ENCODE data around the gene MUC20. TPM values are rescaled to one million over a fixed set of nuclear protein-coding genes. Genes with fewer than 3 reads are reported as not detected.
"Not testable (repeated sequence)": the region's sequence is repeated elsewhere in the genome, so short reads cannot be mapped to it uniquely, and the experiment has no call there.

The MUC20 gene
- total and polyA plus RNA-seq, 2 of the 13 experiments (the other 11 are each of a cell fraction or from before 2014, with no cell fraction given) = 0.24 to 0.83 TPM

GRCh38 chr3:195777975-195778374 lies 57.2 kb downstream of the MUC20 start:
- H3K4me1 ChIP-seq (ENCODE audit: insufficient read depth, low read length) = no peaks in the 10 kb centered on the region
- ATAC-seq (no peak; the same call in 2 of the 3 replicates), DNase-seq (ENCODE audit: low spot score) (no peak), FAIRE-seq (no peak)
- no peaks in the 10 kb centered on the region for H4K20me1 ChIP-seq (ENCODE audit: insufficient read depth, low read length)
- no peak overlapping the region for H3K27ac ChIP-seq (ENCODE audit: extremely low read length, insufficient read depth, low read length)
- in situ Hi-C loops (cut with HindIII; ENCODE audit: extremely low pct_ligation_motif_present, low pct_unique_long_range_greater_than_20kb) = no loop called here
- H3K27me3 ChIP-seq (ENCODE audit: control insufficient read depth in 1 of 2, insufficient read depth in 2 of 2, low read length in 2 of 2) = peaks cover 0 to 7% of the 10 kb centered on the region in 2 experiments; a peak in 3 of 5 replicates
- 3% methylated on average over 11 of the region's 11 CpGs for WGBS (ENCODE audit: low lambda C conversion rate)
- H3K79me2 ChIP-seq (ENCODE audit: insufficient read depth, low read length) = no peaks in the 10 kb centered on the region
- ChIA-PET POLR2A (no interaction called here), CTCF (ENCODE audit: low intra/inter-chr PET ratio, low total read pairs) (no interaction called here)
- H3K4me2 ChIP-seq (ENCODE audit: low read depth, low read length) = no peak overlapping the region
- H2AFZ ChIP-seq (ENCODE audit: low read length) = no peak overlapping the region
- no peaks in the 10 kb centered on the region for H3K9me3 ChIP-seq (ENCODE audit: low read length)
- TF ChIP-seq CHD2 (IDR thresholded peaks at IDR 0.05; ENCODE audit: low read depth, low read length) (no peak), ZNF670 (CRISPR knock-in tag; IDR thresholded peaks at IDR 0.05; ENCODE audit: borderline replicate concordance) (no peak), CBX5 (CRISPR knock-in tag; IDR thresholded peaks at IDR 0.05; ENCODE audit: borderline replicate concordance) (no peak), REPIN1 (CRISPR knock-in tag; IDR thresholded peaks at IDR 0.05; ENCODE audit: borderline replicate concordance, low read depth) (no peak), ZMAT3 (CRISPR knock-in tag; conservative IDR thresholded peaks at IDR 0.05) (no peak), NFKBIZ (CRISPR knock-in tag; IDR thresholded peaks at IDR 0.05) (no peak), CREB1 (IDR thresholded peaks at IDR 0.05) (no peak), CREB1 (CRISPR knock-in tag; IDR thresholded peaks at IDR 0.05) (no peak), MTF2 (CRISPR knock-in tag; IDR thresholded peaks at IDR 0.05; ENCODE audit: borderline replicate concordance) (no peak), DMAP1 (CRISPR knock-in tag; IDR thresholded peaks at IDR 0.05) (no peak), BORCS8-MEF2B (CRISPR knock-in tag; IDR thresholded peaks at IDR 0.05) (no peak), MAFG (CRISPR knock-in tag; IDR thresholded peaks at IDR 0.05) (no peak)
- TF ChIP-seq, protein P1, sequence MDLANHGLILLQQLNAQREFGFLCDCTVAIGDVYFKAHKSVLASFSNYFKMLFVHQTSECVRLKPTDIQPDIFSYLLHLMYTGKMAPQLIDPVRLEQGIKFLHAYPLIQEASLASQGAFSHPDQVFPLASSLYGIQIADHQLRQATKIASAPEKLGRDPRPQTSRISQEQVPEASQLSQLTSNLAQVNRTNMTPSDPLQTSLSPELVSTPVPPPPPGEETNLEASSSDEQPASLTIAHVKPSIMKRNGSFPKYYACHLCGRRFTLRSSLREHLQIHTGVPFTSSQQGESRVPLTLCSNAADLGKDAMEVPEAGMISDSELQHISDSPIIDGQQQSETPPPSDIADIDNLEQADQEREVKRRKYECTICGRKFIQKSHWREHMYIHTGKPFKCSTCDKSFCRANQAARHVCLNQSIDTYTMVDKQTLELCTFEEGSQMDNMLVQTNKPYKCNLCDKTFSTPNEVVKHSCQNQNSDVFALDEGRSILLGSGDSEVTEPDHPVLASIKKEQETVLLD (CRISPR knock-in tag; IDR thresholded peaks at IDR 0.05; ENCODE audit: low read depth) = no peak
- no peak overlapping the region for H3K4me3 ChIP-seq (replicated peaks in 1 of 3; ENCODE audit: insufficient read depth in 1 of 3, low read depth in 2 of 3, low read length in 3 of 3)
- BruUV-seq (replicated peaks) = no TSS peak
- no peaks in the 10 kb centered on the region for H3K36me3 ChIP-seq (replicated peaks in 1 of 2; ENCODE audit: control insufficient read depth in 1 of 2, insufficient read depth in 2 of 2, low read length in 2 of 2)
- intact Hi-C loops (cut with micrococcal nuclease; ENCODE audit: unreplicated experiment) = no loop called here
- H3K9ac ChIP-seq (ENCODE audit: insufficient read depth, low read depth, low read length) = no peak overlapping the region

DNA sequence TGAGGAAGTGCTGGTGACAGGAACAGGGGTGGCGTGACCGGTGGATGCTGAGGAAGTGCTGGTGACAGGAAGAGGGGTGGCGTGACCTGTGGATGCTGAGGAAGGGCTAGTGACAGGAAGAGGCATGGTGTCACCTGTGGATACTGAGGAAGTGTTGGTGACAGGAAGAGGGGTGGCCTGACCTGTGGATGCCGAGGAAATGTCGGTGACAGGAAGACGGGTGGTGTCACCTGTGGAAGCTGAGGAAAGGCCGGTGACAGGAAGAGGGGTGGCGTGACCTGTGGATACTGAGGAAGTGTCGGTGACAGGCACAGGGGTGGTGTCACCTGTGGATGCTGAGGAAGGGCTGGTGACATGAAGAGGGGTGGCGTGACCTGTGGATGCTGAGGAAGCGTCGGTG lies 60.5 kb downstream of the MUC20 start:
- H3K36me3 ChIP-seq (replicated peaks in 1 of 2; ENCODE audit: control insufficient read depth in 1 of 2, insufficient read depth in 2 of 2, low read length in 2 of 2); H3K9me3 ChIP-seq (ENCODE audit: low read length); intact Hi-C loops (cut with micrococcal nuclease; ENCODE audit: unreplicated experiment); H3K4me3 ChIP-seq (replicated peaks in 1 of 3; ENCODE audit: insufficient read depth in 1 of 3, low read depth in 2 of 3, low read length in 3 of 3); in situ Hi-C loops (cut with HindIII; ENCODE audit: extremely low pct_ligation_motif_present, low pct_unique_long_range_greater_than_20kb); H4K20me1 ChIP-seq (ENCODE audit: insufficient read depth, low read length); H3K27ac ChIP-seq (ENCODE audit: extremely low read length, insufficient read depth, low read length); FAIRE-seq; CTCF ChIA-PET (ENCODE audit: low intra/inter-chr PET ratio, low total read pairs); H3K4me2 ChIP-seq (ENCODE audit: low read depth, low read length); ATAC-seq; H3K79me2 ChIP-seq (ENCODE audit: insufficient read depth, low read length); POLR2A ChIA-PET; BruUV-seq (replicated peaks); H3K9ac ChIP-seq (ENCODE audit: insufficient read depth, low read depth, low read length); H2AFZ ChIP-seq (ENCODE audit: low read length); DNase-seq (ENCODE audit: low spot score); H3K4me1 ChIP-seq (ENCODE audit: insufficient read depth, low read length): not testable (repeated sequence)
- 12% methylated on average over 12 of the region's 12 CpGs for WGBS (ENCODE audit: low lambda C conversion rate)
- peaks cover 2 to 11% of the 10 kb centered on the region in 2 experiments; a peak in 4 of 5 replicates for H3K27me3 ChIP-seq (ENCODE audit: control insufficient read depth in 1 of 2, insufficient read depth in 2 of 2, low read length in 2 of 2)

All from HepG2 (cell line).